IMR-90 (cell line): Measurements from ENCODE around the gene ANKRD44.

ENCODE experiments used
- BHLHE40 ChIP-seq: fragments of 150-350 bp; IDR thresholded peaks from 2 replicates; pipeline ENCODE4 v1.6.1; 2016; ENCODE audit warnings: mild to moderate bottlenecking, low read depth, low read length
- CEBPB ChIP-seq: IDR thresholded peaks from 2 replicates; pipeline ENCODE4 v1.6.1; 2012; ENCODE audit warnings: low read depth, low read length, improper control_type of control experiment
- CTCF ChIP-seq: conservative IDR thresholded peaks from 2 replicates; pipeline ENCODE4 v1.5.1; 2012; ENCODE audit warnings: mild to moderate bottlenecking, low read depth, low read length, improper control_type of control experiment
- ELK1 ChIP-seq: fragments of 150-350 bp; IDR thresholded peaks from 2 replicates; pipeline ENCODE4 v1.6.1; 2016; ENCODE audit warnings: low read depth, mild to moderate bottlenecking, low read length, moderate library complexity, borderline replicate concordance
- MXI1 ChIP-seq: IDR thresholded peaks from 2 replicates; pipeline ENCODE4 v1.6.1; 2012; ENCODE audit warnings: low read depth, mild to moderate bottlenecking, low read length, moderate library complexity, borderline replicate concordance
- POLR2A ChIP-seq: IDR thresholded peaks from 2 replicates; pipeline ENCODE4 v1.6.1; 2012; ENCODE audit warnings: mild to moderate bottlenecking, low read depth, low read length
- RAD21 ChIP-seq: IDR thresholded peaks from 2 replicates; pipeline ENCODE4 v1.6.1; 2012; ENCODE audit warnings: low read length, improper control_type of control experiment
- USF2 ChIP-seq: fragments of 150-350 bp; IDR thresholded peaks from 2 replicates; pipeline ENCODE4 v1.6.1; 2017; ENCODE audit warnings: mild to moderate bottlenecking, antibody characterized with exemption, low read length, low read depth

GRCh38 chr2:197121756-197122385 is 188.7 kb downstream of the ANKRD44 start:
- TF ChIP-seq CTCF (no peak), POLR2A (no peak), RAD21 (no peak), BHLHE40 (no peak), CEBPB (no peak), USF2 (no peak), MXI1 (no peak), ELK1 (no peak)
